Spleen (tissue), 7 donors: ENCODE measurements around the gene CTAGE1.

Source experiments
- CTCF ChIP-seq, 11 experiments: fragments of 200-600 bp in 7 of 11; fragments of 450-650 bp in 4 of 11; sonication (generic) in 4 of 11; IDR thresholded peaks in 8 of 11; conservative IDR thresholded peaks in 3 of 11; 1 replicate in 7 of 11; 2 replicates in 4 of 11; pipeline versions ENCODE4 v1.4.0 to v1.8.0; 2016 to 2021; ENCODE audit warnings: antibody characterized with exemption in 11 of 11, inconsistent platforms in 4 of 11, mild to moderate bottlenecking in 1 of 11
- POLR2A ChIP-seq, 3 donors: fragments of 450-650 bp; IDR thresholded peaks; one replicate each; pipeline ENCODE4 v1.5.1; 2017; ENCODE audit warnings: antibody characterized with exemption in 3 of 3, mild to moderate bottlenecking in 1 of 3
- donor health status: DM: no; HTN: no; CAD: no; lungs with moderate emphysema.
- donor health status: DM: no; HTN: no; CAD: no.
- donor health status: DM: no; HTN: no; CAD: no.

DNA sequence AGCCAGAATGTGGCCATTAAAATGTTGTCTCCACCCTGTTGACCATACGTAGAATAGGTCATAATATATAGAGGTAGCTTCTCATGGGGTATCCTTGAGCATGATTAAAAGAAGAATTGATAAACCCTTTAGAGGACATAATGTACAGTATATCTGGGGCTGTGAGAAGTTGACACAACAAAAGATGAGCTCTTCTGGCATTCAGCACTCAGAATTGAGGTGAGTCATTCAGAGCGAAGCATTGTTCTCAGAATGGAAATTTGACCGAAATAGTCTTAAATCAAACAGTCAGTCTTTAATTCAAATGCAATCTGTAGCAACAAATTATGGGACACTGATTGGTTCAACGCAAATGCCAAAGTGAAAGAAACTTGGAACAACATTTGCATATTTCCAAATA lies 47.3 kb downstream of the CTAGE1 start:
- TF ChIP-seq CTCF (IDR thresholded peaks at IDR 0.05 in 8 of 11, conservative IDR thresholded peaks at IDR 0.05 in 3 of 11), result no peak
- TF ChIP-seq POLR2A (IDR thresholded peaks at IDR 0.05), result no peak
